HG03520 (cell line): ENCODE measurements around the gene CA5B.
"Not testable (repeated sequence)": the region's sequence is repeated elsewhere in the genome, so short reads cannot be mapped to it uniquely, and the experiment has no call there.

Experiments
- ATAC-seq: cut with Tn5 transposase; IDR thresholded peaks from one replicate; pipeline ENCODE4 v1.9.1; 2021; ENCODE audit warnings: mild to moderate bottlenecking, moderate library complexity; ENCODE audit not compliant: unreplicated experiment

CA5B gene

DNA sequence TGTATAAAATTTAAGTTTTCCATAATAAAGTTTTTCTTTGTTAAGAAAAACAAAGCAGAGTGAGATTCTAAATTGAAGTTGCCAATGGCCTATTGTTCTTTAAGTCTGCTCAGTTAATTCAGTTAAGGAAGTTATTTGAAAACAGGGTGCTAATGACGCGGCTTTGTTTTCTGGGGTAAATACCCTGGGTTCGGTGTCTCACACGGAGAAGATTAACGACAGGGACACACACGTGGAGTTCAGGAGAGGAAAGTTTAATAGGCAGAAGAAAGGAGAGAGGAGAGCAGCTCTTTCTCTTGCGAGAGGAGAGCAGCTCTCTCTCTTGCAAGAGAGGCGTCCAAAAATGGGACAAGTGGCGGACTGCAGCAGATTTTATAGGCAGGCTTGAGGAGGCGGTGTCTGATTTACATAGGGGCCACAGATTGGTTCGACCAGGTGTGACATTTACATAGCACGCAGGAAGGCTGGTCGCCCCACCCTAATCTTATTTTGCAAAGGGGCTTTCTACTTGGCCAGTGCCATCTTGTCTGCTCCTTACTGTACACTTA, 9.6 kb downstream of the CA5B start:
- no peak for ATAC-seq

DNA sequence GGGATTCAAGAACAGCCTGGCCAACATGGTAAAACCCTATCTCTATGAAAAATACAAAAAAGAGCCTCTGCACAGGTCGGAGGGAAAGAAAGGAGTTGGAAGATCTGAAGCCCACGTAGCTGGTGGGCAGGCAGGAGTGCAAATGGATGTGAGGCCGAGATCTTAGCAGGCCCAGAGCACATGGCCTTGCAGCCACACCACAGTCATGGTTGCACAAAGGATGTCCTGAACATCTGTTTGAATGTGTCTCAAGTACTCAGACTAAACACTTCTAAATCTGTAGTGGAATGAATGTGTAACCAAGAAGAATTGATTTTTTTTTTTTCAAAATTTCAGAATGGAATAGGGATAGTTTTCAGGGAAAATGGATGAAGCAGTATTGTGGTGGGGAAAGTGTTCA, 10.8 kb downstream of the CA5B start:
- ATAC-seq, result no peak

DNA sequence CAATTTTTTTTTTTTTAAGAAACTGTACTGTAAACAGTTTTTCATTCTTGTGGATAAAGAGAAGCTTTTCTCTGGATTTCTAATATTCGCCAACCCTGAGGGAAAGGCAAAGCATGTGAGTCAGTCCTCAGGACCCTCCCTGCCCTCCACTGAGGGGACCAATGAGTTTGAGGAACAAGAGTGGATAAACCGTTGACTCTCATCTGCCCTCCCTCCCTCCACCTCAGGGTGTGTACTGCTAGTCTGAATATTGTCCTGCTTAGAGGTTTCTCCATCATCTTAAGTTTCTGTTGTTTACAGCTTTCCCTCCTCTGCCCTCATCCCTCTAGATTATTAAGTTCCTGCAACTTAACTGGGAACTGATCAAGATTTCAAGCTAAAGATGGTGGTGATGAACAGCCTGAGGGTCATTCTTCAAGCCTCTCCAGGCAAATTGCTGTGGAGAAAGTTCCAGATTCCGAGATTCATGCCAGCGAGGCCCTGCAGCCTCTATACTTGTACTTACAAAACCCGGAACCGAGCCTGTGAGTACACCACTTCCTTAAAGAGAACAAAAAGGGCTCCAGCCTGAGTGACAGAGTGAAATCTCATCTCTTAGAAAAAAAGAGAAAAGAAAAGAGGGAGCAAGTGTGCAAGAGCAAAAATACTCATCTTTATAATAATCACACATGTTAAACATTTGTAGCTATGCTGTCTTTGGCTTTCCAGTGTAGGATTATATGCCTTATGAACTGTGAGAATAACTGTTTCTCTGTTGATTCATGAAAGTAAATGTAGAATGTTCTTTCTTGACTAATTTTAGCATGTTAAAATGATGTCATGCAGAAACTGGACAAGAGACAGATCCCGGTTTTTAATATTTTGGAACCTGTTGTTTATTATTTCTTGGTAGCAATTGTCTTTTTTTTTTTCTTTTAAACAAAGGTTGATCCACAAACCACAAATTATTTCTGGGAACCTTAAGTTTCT, 11.9 kb downstream of the CA5B start:
- peak; percentile 77 for ATAC-seq

DNA sequence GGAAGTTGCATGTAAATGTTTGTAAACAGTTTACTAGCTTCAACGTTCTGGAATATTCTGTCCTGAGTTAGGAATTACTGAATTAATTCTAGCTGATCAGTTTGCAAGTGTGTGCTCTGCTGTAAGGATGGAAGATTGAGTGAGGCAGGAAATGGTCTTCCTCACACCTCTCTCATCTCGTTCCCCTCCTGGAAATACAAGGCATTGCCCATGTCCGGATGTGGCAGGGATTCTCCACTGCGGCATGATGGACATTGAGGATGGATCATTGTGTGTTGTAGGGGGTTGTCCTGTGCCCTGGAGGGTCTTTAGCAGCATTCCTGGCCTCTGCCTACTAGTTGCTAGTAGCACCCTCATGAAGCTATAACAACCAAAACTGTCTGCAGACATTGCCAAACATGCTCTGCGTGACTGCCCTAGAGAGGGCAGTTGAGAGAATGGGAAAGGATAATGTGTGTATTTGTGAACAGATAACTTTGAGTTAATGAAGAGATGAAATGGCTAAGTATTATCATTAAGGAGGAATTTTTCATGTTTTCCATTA, 12.6 kb downstream of the CA5B start:
- no peak for ATAC-seq

DNA sequence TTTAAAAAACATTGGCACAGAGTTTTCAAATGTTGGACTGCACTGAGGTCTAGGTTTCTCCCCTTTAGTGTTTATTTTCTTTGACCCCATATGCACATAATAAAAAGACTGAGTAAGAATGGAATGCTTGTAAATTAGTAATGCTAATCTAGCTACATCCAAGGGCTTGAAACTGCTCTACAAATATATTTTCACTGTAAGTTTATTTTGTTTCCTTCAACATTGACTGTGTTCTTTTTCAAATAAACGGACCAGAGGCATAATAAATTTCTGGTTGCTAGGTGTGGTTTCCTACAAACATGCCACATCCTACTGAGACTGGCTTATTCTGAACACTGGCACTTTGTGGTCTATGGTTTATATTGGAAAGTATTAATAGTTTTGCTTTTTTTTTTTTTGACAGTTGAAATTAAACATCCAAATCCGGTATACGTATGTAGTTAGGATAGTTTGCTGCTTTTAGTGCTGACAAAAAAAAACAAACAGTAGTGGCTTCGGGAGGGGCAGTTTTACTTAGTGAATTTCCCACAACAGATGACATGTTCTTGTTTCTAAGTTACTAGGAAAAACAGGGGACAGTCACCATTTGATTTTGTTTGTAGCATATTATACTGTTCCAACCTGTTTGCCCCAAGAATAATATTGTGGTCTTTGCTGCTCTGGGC, 13.2 kb downstream of the CA5B start:
- no peak for ATAC-seq

DNA sequence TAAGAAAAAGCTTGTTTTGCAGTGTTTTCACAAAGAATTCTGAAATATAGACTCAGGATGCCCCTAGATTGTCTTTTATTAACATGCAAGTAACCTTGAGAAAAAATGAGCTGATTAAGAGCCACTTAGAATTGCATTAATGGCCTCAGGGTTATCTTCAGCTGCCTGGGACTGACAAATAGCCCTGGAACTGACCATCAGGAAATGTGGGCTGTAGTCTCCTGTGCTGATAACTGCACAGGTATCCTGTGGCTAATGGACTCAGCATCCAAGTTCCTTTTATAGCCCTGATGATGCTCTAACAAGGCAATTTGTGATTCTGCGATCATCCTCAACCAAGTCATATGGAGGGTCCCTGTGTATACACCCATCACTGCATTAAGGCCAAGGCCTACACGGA, 17.0 kb downstream of the CA5B start:
- ATAC-seq, result no peak

DNA sequence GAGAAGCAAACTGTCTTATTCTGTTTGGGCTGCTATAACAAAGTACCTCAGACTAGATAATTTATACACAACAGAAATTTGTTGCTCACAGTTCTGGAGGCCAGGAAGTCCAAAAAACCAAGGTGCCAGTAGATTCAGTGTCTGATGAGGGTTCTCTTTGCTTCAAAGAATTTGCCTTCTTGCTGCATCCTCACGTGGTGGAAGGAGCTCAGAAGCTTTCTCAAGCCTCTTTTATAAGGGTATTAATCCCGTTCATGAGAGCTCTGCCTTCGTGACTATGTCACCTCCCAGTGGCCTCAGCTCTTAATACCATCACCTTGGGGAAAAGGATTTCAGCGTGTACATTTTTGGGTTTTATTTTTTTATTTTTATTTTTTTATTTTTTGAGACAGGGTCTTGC, 20.1 kb downstream of the CA5B start:
- no peak for ATAC-seq

DNA sequence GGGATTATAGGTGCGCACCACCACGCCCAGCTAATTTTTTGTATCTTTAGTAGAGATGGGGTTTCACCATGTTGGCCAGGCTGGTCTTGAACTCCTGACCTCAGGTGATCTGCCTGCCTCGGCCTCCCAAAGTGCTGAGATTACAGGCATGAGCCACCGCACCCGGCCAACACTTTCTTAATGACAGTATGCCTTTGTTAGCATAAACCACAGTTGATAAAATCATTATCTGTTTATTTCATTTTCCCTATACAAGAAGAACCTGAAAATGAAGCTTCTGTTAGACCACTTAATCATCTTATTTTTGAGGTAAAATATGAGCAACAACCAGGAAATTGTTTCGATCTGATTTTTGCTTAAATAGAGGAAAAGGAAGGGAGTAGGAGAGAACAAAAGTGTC, 21.8 kb downstream of the CA5B start:
- not testable (repeated sequence) for ATAC-seq

DNA sequence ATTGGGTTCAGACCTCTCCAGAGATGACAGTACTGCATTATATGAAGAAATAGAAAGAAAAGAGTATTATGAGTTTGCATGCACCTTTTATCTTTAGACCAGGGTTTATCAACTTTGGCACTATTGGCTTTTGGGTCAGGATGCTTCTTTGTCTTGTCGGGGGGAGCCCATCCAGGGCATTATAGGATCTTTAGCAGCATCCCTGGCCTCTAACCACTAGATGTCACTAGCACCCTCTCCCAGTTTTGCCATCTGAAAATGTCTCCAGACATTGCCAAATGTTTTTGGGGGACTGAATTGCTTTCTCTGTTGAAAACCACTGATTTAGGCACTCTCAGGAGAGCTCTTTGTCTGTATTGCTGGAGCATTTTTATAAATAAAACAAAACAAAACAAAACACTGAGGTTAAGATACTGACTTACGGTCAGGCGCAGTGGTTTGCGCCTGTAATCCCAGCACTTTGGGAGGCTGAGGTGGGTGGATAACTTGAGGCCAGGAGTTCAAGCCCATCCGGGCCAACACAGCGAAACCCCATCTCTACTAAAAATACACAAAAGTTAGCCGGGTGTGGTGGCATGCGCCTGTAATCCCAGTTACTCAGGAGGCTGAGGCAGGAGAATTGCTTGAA, 23.6 kb downstream of the CA5B start:
- no peak for ATAC-seq

DNA sequence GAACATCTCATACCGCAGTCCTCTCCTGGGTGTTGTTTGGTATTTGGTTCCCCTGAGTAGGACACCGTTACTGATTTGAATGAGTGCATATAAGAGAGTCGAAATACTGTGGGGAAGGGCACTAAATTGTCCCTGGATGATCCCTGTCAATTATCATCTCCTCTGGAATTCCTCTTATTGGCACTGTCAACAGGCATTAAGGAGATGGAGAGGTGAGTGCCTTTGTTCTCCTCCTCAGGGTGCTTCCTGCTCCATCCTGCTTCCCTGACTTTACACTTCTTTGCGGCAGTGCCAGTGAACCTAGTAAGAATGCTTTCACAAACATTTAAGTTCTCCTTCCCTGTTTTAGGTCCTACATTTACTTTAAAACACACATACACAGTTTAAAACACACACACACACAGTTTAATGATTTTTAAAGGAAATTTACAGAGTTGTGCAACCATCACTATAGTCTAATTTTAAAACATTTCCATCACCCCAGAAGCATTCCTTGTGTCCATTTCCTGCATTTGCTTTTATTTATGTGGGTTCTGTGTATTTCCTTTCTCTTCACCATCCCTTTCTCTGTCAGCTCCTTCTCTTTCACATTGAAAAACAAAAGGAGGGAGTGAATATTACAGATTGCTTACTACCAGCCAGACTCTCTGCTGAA, 31.4 kb downstream of the CA5B start:
- no peak for ATAC-seq

DNA sequence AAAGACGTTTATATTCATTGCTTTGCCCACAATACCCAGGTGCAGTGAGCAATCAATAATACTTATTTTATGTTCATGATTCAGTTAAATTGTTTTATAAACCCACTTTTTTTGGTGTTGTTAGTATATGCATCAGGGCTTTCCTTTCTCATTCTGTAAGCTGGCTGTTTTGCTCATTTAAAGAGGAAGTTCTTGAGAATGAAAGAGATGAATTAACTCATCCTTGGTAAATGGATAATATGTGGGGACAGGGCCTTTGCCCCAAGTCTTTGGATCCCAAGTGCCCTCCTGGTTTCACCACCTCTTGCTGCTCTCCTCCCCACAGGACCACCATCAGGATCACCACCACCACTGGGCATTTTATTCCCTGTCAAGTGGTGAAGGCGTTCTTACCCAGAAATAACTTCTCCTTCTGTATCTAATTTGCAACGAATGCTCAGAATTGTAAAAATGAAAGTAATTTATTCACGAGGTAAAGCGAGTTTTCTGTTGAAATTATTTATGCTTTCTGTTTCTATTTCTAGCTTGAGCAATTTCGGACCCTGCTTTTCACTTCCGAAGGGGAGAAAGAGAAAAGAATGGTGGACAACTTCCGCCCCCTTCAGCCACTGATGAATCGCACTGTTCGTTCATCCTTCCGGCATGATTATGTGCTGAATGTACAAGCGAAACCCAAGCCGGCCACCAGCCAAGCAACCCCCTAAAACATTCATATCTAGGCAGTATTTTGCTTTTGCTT, 44.1 kb downstream of the CA5B start:
- peak; percentile 87 for ATAC-seq

DNA sequence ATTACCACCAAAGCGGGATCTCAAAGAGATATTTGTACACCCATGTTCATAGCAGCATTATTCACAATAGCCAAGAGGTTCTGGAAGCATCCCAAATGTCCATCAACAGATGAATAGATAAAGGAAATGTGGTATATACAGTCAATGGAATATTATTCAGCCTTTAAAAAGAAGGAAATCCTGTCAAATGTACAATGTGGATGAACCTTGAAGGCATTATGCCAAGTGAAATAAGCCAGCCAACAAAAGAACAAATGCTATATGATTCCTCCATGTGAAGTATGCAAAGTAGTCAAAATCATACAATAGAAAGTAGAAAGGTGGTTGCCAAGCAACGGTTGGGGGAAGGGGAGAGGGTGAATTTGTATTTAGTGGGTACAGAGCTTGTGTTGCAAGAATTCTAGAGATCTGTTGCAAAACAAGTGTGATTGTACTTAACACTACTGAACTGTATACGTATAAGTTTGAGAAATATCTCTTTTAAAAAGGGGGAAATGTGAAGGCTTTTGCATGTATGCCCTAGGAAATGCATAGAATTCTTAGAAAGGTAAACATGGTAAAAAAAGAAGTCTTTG, 47.2 kb downstream of the CA5B start:
- no peak for ATAC-seq

DNA sequence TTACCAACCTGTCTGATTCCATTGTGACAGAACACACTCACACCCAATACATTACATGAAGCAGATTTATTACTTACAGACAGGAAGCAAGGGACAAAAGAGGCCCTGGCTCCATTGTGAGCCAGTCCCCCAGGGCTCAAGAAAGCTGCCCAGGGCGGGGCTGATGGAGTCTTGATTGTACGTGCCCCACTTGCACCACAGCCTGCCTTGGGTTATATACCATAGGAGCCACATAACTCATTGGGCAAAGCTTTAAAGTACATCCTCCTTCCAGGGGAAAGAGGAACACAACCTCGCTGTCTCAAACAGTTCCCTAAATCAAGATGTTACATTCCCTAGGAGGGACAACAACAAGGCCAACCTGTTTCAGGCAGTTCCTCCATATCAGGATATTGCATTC, 48.8 kb downstream of the CA5B start:
- ATAC-seq, result no peak

DNA sequence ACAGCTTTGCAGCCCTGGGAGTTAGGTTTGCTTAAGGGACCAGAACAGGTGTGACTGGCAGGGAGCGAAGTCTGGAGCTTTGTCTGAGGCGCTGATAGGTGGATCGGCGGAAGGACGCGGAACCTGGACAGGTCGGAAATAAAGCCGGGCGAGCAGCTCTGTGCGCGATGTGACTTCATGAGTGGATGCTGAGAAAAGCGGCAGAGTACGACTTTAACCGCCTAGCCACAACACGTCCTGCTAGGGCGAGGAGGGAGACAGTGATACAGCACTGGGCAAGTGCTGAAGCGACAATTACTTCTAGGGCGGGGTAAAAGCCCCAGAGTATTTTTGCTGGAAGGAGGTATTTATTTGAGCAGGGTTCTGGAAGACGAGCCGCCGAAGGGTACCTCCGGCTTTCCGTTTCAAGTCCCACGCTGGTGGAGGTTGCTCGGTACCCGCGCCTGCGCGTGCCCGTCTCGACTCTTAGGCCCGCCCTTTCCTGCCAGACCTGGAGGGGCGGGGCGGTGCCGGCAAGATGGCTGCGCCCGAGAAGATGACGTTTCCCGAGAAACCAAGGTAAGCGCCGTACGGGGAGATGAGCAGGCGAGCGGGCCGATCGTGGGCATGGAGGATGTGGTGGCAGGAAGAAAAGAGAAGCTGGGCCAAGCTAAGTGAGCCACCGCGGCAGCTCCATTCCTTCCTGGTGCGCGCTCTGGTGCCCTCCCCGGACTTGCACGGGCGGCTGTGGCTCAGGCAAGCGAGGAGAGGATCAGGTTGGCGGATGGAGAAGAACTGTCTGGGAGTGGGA, 52.1 kb downstream of the CA5B start, which contains the start of gene ZRSR2:
TSS of gene ZRSR2 (plus strand) at position 506 of the 790 bp plus-strand sequence. CDS start at position 518, 12 bp downstream.
- ATAC-seq, result peak; percentile 88

DNA sequence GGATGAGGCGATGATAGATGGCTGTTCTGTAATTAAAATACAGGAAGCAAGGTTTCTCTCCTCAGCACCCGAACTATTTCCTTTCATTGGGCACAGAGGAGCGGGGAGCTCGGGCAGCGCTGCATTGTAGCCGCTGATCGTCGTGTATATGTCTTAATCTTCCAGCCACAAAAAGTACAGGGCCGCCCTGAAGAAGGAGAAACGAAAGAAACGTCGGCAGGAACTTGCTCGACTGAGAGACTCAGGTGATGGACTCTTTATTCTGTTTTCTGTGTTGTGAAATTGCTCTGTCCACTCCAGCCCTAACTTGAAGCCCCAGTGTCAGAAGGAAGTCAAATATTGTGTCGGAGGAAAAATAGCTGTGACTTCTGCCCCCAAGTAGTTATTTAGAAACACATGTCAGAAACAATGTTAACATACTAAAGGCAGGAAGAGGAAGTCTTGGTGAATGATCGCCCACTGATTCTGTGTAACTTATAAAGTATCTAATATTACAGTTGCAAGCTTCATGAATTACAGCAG, 52.8 kb downstream of the CA5B start:
- ATAC-seq, result peak; percentile 8

DNA sequence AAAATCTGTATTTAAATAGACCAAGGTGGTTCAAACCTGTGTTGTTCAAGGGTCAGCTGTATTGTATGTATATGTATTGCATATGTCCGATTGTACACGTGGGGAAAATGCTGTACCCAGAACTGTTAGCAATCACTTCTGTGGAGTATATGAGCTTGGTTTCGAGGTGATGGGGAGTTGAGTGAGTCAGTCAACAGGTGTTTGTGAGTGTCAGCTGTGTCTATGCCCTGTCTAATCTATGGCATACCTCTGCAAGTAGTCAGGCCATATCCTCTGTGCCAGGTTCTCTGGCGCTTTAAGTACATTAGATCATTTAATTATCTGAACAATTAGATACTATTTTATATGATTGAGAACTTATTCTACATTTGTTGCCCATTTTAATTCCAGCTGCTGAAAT, 59.6 kb downstream of the CA5B start:
- no peak for ATAC-seq

DNA sequence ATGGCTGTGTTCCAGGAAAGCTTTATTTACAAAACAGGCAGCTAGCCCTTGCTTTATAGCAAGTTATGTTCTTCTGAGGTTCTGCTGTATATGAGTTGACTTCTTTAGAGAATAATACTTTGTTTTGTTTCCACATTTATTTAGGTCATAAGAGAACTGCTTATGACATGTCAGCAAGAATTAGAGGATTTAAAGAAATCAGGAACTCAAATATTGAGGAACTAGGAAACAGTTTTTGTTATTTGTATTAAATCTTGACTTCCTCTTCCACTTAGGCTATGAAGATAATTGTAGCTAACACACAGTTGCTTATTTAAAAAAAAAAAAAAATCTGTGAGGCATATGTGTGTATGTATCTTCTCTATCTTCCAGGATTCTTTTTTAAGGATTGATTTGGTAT, 66.5 kb downstream of the CA5B start:
- ATAC-seq, result no peak

DNA sequence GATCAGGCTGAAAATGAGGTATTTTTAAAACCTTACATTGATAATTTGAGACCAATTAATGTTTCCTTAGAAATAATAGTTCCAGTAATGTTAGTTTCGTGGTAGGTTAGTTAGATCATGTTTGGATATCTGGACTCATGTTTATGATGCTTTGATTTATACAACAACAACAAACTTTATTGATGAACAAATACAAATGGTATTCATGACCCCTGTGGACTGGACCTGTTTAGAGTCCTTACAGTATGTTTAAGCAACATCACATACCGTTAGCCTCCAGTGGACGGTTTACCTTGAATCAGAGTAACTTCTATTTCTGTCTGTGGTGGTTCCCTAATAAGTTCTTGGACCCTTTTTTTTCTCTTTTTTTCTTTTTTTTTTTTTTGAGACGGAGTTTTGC, 70.2 kb downstream of the CA5B start:
- ATAC-seq, result no peak
